GM23338 (cell line): Measurements from ENCODE around the gene RTEL1. TPM values are rescaled to one million over a fixed set of nuclear protein-coding genes. Genes with fewer than 3 reads are reported as not detected.

Experiments
- ATAC-seq: fragments of 200-7000 bp; cut with Tn5 transposase; 3 replicates; pipeline ENCODE4 v1.9.1; 2020
- DNase-seq: peaks from one replicate; pipeline ENCODE4 v3.0.0-alpha.2; 2015; ENCODE audit warnings: low spot score
- H2AFZ ChIP-seq: fragments of 200-600 bp; sonication (generic); 2 replicates; pipeline ENCODE4 v1.8.0; 2016; ENCODE audit warnings: antibody characterized with exemption, mild to moderate bottlenecking, moderate library complexity
- H3F3A ChIP-seq: fragments of 200-600 bp; sonication (generic); replicated peaks from 2 replicates; pipeline ENCODE4 v1.8.0; 2017; ENCODE audit warnings: antibody characterized with exemption, mixed run types, low read depth
- H3K27ac ChIP-seq: fragments of 200-600 bp; sonication (generic); 2 replicates; pipeline ENCODE4 v1.6.1; 2016; ENCODE audit warnings: low read depth
- H3K27me3 ChIP-seq: fragments of 200-600 bp; sonication (generic); 2 replicates; pipeline ENCODE4 v1.8.0; 2016; ENCODE audit warnings: mild to moderate bottlenecking, mixed run types, moderate library complexity; ENCODE audit not compliant: insufficient read depth
- H3K36me3 ChIP-seq: fragments of 200-600 bp; sonication (generic); 2 replicates; pipeline ENCODE4 v1.8.0; 2016; ENCODE audit warnings: mild to moderate bottlenecking; ENCODE audit not compliant: insufficient read depth
- H3K4me1 ChIP-seq: fragments of 200-600 bp; sonication (generic); 2 replicates; pipeline ENCODE4 v1.8.0; 2016; ENCODE audit warnings: mild to moderate bottlenecking, moderate library complexity; ENCODE audit not compliant: insufficient read depth
- H3K4me2 ChIP-seq: fragments of 200-600 bp; sonication (generic); 2 replicates; pipeline ENCODE4 v1.7.1; 2017; ENCODE audit warnings: mixed run types
- H3K4me3 ChIP-seq: fragments of 200-600 bp; sonication (generic); 2 replicates; pipeline ENCODE4 v1.6.1; 2016; ENCODE audit warnings: mixed run types
- H3K79me2 ChIP-seq: fragments of 200-600 bp; sonication (generic); replicated peaks from 2 replicates; pipeline ENCODE4 v1.8.0; 2017; ENCODE audit warnings: mild to moderate bottlenecking; ENCODE audit not compliant: insufficient read depth
- H3K9me2 ChIP-seq: fragments of 200-600 bp; sonication (generic); 2 replicates; pipeline ENCODE4 v1.8.0; 2017; ENCODE audit not compliant: insufficient read depth
- H4K20me1 ChIP-seq: fragments of 200-600 bp; sonication (generic); replicated peaks from 2 replicates; pipeline ENCODE4 v1.8.0; 2017; ENCODE audit warnings: mild to moderate bottlenecking; ENCODE audit not compliant: insufficient read depth
- H3K27ac Mint-ChIP-seq: 2 replicates; pipeline ENCODE4 v1.8.0; 2020; ENCODE audit warnings: inconsistent platforms, mild to moderate bottlenecking, moderate library complexity, mixed read lengths
- H3K27me3 Mint-ChIP-seq: 3 replicates; pipeline ENCODE4 v1.8.0; 2022; ENCODE audit warnings: low read depth, mild to moderate bottlenecking, moderate library complexity, mixed read lengths, inconsistent platforms; ENCODE audit not compliant: insufficient read depth, poor library complexity
- H3K36me3 Mint-ChIP-seq: 3 replicates; pipeline ENCODE4 v1.8.0; 2021; ENCODE audit warnings: low read depth, mild to moderate bottlenecking, inconsistent platforms, moderate library complexity, mixed read lengths
- H3K4me1 Mint-ChIP-seq: 3 replicates; pipeline ENCODE4 v1.8.0; 2020; ENCODE audit warnings: mild to moderate bottlenecking, inconsistent platforms, mixed read lengths
- H3K4me3 Mint-ChIP-seq: 3 replicates; pipeline ENCODE4 v1.8.0; 2021; ENCODE audit warnings: moderate library complexity, mild to moderate bottlenecking, inconsistent platforms, mixed read lengths
- H3K9me3 Mint-ChIP-seq: 3 replicates; pipeline ENCODE4 v1.8.0; 2020; ENCODE audit warnings: moderate library complexity, mild to moderate bottlenecking, inconsistent platforms, mixed read lengths
- CREB1 ChIP-seq: fragments of 250-450 bp; sonication (Bioruptor Pico); IDR thresholded peaks from 2 replicates; pipeline ENCODE4 v1.5.0; 2020; ENCODE audit warnings: low read depth, mild to moderate bottlenecking, moderate library complexity
- CTCF ChIP-seq, 2 experiments: fragments of 200-600 bp in 1 of 2; sonication (generic) in 1 of 2; conservative IDR thresholded peaks; 2 replicates each; pipeline versions ENCODE4 v1.5.1 to v1.6.1; 2016 to 2017; ENCODE audit warnings: antibody characterized with exemption in 2 of 2, low read depth in 2 of 2, mild to moderate bottlenecking in 2 of 2, moderate library complexity in 1 of 2
- ETS1 ChIP-seq: IDR thresholded peaks from 2 replicates; pipeline ENCODE4 v1.6.1; 2016; ENCODE audit warnings: antibody characterized with exemption
- EZH2 ChIP-seq: fragments of 200-600 bp; sonication (generic); IDR thresholded peaks from one replicate; pipeline ENCODE4 v1.8.0; 2017; ENCODE audit warnings: antibody characterized with exemption, mild to moderate bottlenecking, low read depth; ENCODE audit not compliant: unreplicated experiment
- EZH2phosphoT487 ChIP-seq: fragments of 200-600 bp; sonication (generic); IDR thresholded peaks from one replicate; pipeline ENCODE4 v1.8.1; 2018; ENCODE audit warnings: antibody characterized with exemption; ENCODE audit not compliant: unreplicated experiment
- JUNB ChIP-seq: IDR thresholded peaks from one replicate; pipeline ENCODE4 v1.6.1; 2016; ENCODE audit warnings: antibody characterized with exemption; ENCODE audit not compliant: unreplicated experiment
- NANOG ChIP-seq: IDR thresholded peaks from 2 replicates; pipeline ENCODE4 v1.6.1; 2016; ENCODE audit warnings: antibody characterized with exemption, borderline replicate concordance
- POLR2AphosphoS5 ChIP-seq: IDR thresholded peaks from 2 replicates; pipeline ENCODE4 v1.6.1; 2016; ENCODE audit warnings: antibody characterized with exemption, low read depth
- REST ChIP-seq: IDR thresholded peaks from one replicate; pipeline ENCODE4 v1.6.1; 2018; ENCODE audit warnings: antibody characterized with exemption; ENCODE audit not compliant: unreplicated experiment
- STAT1 ChIP-seq: IDR thresholded peaks from one replicate; pipeline ENCODE4 v1.6.1; 2016; ENCODE audit warnings: antibody characterized with exemption; ENCODE audit not compliant: unreplicated experiment
- ZNF114 ChIP-seq: fragments of 250-450 bp; sonication (Bioruptor Pico); IDR thresholded peaks from 2 replicates; pipeline ENCODE4 v1.5.0; 2020; ENCODE audit warnings: mild to moderate bottlenecking, moderate library complexity
- ZNF331 ChIP-seq: fragments of 250-450 bp; sonication (Bioruptor Pico); IDR thresholded peaks from 2 replicates; pipeline ENCODE4 v1.5.0; 2020; ENCODE audit warnings: low read depth, mild to moderate bottlenecking, moderate library complexity
- ZNF462 ChIP-seq: fragments of 250-450 bp; sonication (Bioruptor Pico); IDR thresholded peaks from 2 replicates; pipeline ENCODE4 v1.5.0; 2020; ENCODE audit warnings: mild to moderate bottlenecking, moderate library complexity
- polyA plus RNA-seq: library from polyadenylated mRNA; unstranded; fragments of >200 nt; fragmentation: Nextera tagmentation; extraction: Ambion mirVana; gene quantifications from 2 replicates; pipeline ENCODE4 v1.2.1, GENCODE V29; 2016
- total RNA-seq: library from RNA; depleted of rRNA; stranded (reverse); fragments of >200 nt; shearing (Covaris generic); gene quantifications from 2 replicates; pipeline ENCODE4 v1.2.3, GENCODE V29; 2014

Gene RTEL1
- total and polyA plus RNA-seq, 2 experiments from 2014 or later: 14.2 to 34.5 TPM

DNA sequence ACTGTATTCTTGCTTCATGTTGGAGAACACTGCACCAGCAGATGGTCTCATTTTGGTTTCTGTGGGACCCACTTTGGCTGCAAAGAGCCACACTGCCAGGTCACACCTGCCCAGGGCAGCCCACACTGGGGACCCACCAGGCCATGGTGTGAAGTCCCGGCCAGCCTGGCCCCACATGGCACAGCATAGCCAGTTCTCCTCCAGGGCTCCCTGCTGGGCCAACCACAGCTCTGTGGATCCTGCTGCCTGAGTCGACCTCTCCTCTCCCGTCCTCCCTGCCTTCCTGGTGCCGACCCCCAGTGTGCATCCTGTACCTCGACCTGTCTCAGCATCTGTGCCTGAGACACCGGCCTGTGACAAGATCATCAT is 46.6 kb downstream of the RTEL1 start:
- no peak for TF ChIP-seq CREB1 (CRISPR knock-in tag)
- no peak for TF ChIP-seq ZNF462 (CRISPR knock-in tag)
- TF ChIP-seq EZH2phosphoT487: no peak
- no peak for TF ChIP-seq ZNF114 (CRISPR knock-in tag)
- no peak for TF ChIP-seq REST
- no peak for TF ChIP-seq CTCF (conservative IDR thresholded peaks at IDR 0.05; ENCODE audit: low read depth in 2 of 2)
- TF ChIP-seq ZNF331 (CRISPR knock-in tag): no peak
- TF ChIP-seq EZH2: no peak
- no peak for TF ChIP-seq NANOG
- TF ChIP-seq JUNB: no peak
- no peak for TF ChIP-seq ETS1
- TF ChIP-seq STAT1: no peak
- no peak for TF ChIP-seq POLR2AphosphoS5
- ATAC-seq: no peak
- Mint-ChIP-seq H3K4me1 (peaks cover 10% of the 10 kb centered on the region), H3K27ac (no peak overlapping the region), H3K4me3 (no peak overlapping the region), H3K27me3 (peaks cover 12% of the 10 kb centered on the region), H3K36me3 (peaks cover 23% of the 10 kb centered on the region), H3K9me3 (no peaks in the 10 kb centered on the region)
- Histone ChIP-seq H3F3A (peaks cover 8% of the 10 kb centered on the region; the same call in 1 of the 2 replicates), H3K27me3 (no peaks in the 10 kb centered on the region), H4K20me1 (peaks cover 14% of the 10 kb centered on the region), H3K27ac (no peak overlapping the region), H3K36me3 (no peaks in the 10 kb centered on the region), H2AFZ (no peak overlapping the region), H3K9me2 (no peaks in the 10 kb centered on the region), H3K4me1 (no peaks in the 10 kb centered on the region; the same call in 1 of the 2 replicates), H3K4me2 (no peak overlapping the region), H3K79me2 (peaks cover 22% of the 10 kb centered on the region), H3K4me3 (no peak overlapping the region)
- DNase-seq: no peak
